Measurements from ENCODE around the gene GDF2. TPM values are rescaled to one million over a fixed set of nuclear protein-coding genes. Genes with fewer than 3 reads are reported as not detected.

The GDF2 gene
- total and polyA plus RNA-seq, 10 of the 15 experiments (the other 5 are each of a cell fraction or from before 2014, with no cell fraction given) = not detected

DNA sequence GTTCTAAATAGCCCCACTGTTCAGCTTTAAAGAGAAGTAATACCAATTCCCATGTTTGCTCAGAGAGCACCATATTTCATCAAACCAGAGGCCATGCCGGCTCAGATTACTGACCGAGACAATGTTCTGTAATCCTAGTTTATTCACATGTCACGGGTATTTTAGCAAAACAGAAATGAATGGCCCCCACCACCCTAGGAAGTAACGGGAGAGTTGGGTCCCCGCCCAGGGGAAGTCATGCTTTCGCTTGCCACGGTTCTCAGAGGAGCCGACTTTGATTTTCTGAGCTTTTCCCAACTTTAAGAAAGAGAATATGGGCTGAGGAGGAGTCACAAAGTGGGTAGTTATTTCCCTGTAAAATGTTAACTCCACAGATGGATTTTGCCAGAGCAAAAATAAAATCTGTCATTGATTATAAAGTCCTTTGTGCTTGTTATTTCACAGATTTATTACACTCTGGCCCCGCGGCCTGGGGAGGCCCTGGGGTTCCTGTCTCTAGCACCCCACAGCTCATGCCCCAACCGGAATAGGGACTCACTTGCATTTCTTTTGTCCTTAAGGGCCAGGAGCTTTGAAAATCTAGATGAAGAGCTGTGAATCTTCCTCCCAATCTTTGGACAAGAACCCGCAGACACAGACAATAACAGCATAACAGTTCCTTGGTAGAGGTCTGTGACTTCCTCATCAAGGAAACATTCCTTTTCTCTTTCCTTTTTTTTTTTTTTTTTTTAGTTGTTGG is 25.9 kb upstream of the GDF2 start:
- no peak overlapping the region for H3K27ac ChIP-seq (ENCODE audit: control insufficient read depth, insufficient read depth)
- H3K4me2 ChIP-seq (ENCODE audit: control insufficient read depth, insufficient read depth) = no peak overlapping the region
- ATAC-seq (no peak), FAIRE-seq (no peak), DNase-seq (ENCODE audit: low read depth, low spot score) (no peak)
- SMC1A ChIA-PET (ENCODE audit: uncharacterized antibody, unreplicated experiment) = interaction anchor here (0.8 kb wide), 1 partner anchor 226 kb away, joined by 3 read pairs; no protein-coding TSS in a partner anchor
- peaks cover 2 to 9% of the 10 kb centered on the region in 2 experiments; a peak in 3 of 4 replicates for H3K27me3 ChIP-seq (replicated peaks in 1 of 2; ENCODE audit: control insufficient read depth in 2 of 2, insufficient read depth in 2 of 2, low read length in 1 of 2)
- H3K4me1 ChIP-seq (ENCODE audit: control insufficient read depth, insufficient read depth, low read length) = no peaks in the 10 kb centered on the region
- in situ Hi-C loops (cut with MboI) (no loop called here), intact Hi-C loops (cut with micrococcal nuclease; ENCODE audit: unreplicated experiment) (no loop called here)
- H4K20me1 ChIP-seq (ENCODE audit: control insufficient read depth, insufficient read depth) = no peaks in the 10 kb centered on the region
- no peak overlapping the region for H3K4me3 ChIP-seq
- no peaks in the 10 kb centered on the region for H3K79me2 ChIP-seq (ENCODE audit: control insufficient read depth, insufficient read depth, low read length)
- BruUV-seq (replicated peaks) = no TSS peak
- TF ChIP-seq KDM1A (IDR thresholded peaks at IDR 0.05; ENCODE audit: borderline replicate concordance) (no peak), POLR2AphosphoS5 (IDR thresholded peaks at IDR 0.05; ENCODE audit: low read length) (no peak), SMAD1 (IDR thresholded peaks at IDR 0.05; ENCODE audit: low read depth, partially characterized antibody) (no peak), MTA3 (IDR thresholded peaks at IDR 0.05; ENCODE audit: borderline replicate concordance, low read length) (no peak), MEF2A (IDR thresholded peaks at IDR 0.05; ENCODE audit: insufficient read depth, low read depth, low read length) (no peak), TCF7 (IDR thresholded peaks at IDR 0.05; ENCODE audit: borderline replicate concordance) (no peak)
- TF ChIP-seq, protein P1, sequence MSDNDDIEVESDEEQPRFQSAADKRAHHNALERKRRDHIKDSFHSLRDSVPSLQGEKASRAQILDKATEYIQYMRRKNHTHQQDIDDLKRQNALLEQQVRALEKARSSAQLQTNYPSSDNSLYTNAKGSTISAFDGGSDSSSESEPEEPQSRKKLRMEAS (IDR thresholded peaks at IDR 0.05; ENCODE audit: low read depth, low read length) = no peak
- no peak overlapping the region for H3K9ac ChIP-seq (ENCODE audit: control insufficient read depth, insufficient read depth, low read length)
- RAD21 ChIA-PET (ENCODE audit: unreplicated experiment) = interaction anchor here (1.9 kb wide), 1 partner anchor 249 kb away, joined by 5 read pairs; no protein-coding TSS in a partner anchor
- POLR2A ChIA-PET = interaction anchor here (0.5 kb wide), 1 partner anchor 58 kb away, joined by 3 read pairs; no protein-coding TSS in a partner anchor
- H3K9me3 ChIP-seq (replicated peaks; ENCODE audit: control insufficient read depth, insufficient read depth, low read length) = no peaks in the 10 kb centered on the region
- H2AFZ ChIP-seq (ENCODE audit: control insufficient read depth, low read depth, low read length) = no peak overlapping the region
- no peaks in the 10 kb centered on the region for H3K36me3 ChIP-seq (ENCODE audit: control insufficient read depth in 2 of 2, insufficient read depth in 2 of 2, low read length in 1 of 2)
- WGBS (ENCODE audit: insufficient coverage, insufficient replicate concordance, low lambda C conversion rate, missing lambda C conversion rate) = 18% methylated on average over 12 of the region's 12 CpGs
- CTCF ChIA-PET = interaction anchor here (1.0 kb wide), 1 partner anchor 249 kb away, joined by 4 read pairs; no protein-coding TSS in a partner anchor

Measured in GM12878 (cell line).